HT1080 (cell line): ENCODE measurements around the gene EPN1. TPM values are rescaled to one million over a fixed set of nuclear protein-coding genes. Genes with fewer than 3 reads are reported as not detected.
A peak's percentile ranks its signal among the peaks of the same experiment; 100 is the strongest.
"Not testable (repeated sequence)": the region's sequence is repeated elsewhere in the genome, so short reads cannot be mapped to it uniquely, and the experiment has no call there.

Experiments used
- DNase-seq: peaks from one replicate; pipeline ENCODE4 v3.0.0-alpha.2; 2015; ENCODE audit warnings: low read depth
- small RNA-seq: library from RNA; depleted of rRNA; stranded (forward); fragments of <200 nt; gene quantifications from one replicate; pipeline ENCODE3, GENCODE V24; 2014
- total RNA-seq: library from RNA; depleted of rRNA; stranded (reverse); fragments of >200 nt; shearing (Covaris generic); gene quantifications from 2 replicates; pipeline ENCODE4 v1.2.3, GENCODE V29; 2014; rRNA removed

Gene EPN1
- total RNA-seq, 1 experiment from 2014 or later: 122 TPM

DNA sequence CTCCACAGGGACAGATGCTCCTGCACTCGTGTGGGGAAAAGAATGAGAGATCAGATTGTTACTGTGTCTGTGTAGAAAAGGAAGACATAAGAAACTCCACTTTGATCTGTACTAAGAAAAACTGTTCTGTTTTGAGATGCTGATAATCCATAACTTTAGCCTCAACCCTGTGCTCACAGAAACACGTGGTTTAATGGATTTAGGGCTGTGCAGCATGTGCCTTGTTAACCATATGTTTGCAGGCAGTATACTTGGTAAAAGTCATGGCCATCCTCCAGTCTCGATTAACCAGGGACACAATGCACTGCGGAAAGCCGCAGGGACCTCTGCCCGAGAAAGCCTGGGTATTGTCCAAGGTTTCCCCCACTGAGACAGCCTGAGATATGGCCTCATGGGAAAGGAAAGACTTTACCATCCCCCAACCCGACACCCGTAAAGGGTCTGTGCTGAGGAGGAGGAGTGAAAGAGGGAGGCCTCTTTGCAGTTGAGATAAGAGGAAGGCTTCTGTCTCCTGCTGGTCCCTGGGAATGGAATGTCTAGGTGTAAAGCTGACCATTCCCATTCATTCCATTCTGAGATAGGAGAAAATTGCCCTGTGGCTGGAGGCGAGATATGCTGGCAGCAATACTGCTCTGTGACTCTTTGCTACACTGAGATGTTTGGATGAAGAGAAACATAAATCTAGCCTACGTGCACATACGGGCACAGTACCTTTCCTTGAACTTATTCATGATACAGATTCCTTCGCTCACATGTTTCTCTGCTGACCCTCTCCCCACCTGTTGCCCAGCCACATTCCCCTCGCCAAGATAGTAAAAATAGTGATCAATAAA lies 43.1 kb downstream of the EPN1 start:
- DNase-seq: not testable (repeated sequence)

DNA sequence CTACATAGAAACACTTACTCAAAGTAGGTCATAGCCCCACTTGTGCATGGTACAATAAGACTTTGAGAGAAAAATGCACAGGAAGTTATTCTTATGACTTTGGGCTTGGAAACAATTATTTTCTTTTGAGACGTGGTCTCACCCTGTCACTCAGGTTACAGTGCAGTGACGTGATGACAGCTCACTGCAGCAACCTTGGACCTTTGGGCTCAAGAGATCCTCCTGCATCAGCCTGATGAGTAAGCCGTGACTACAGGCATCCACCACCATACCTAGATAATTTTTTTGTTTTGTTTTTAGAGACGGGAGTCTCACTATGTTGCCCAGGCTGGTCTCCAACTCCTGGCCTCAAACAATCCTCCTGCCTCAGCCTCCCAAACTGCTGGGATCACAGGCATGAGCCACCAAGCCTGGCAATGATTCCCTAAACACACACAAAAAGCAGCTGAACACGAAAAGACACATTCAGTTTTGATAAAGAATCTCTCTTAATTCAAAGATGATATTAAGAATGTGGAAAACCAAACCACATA lies 45.3 kb downstream of the EPN1 start:
- peak; percentile 14 for DNase-seq

DNA sequence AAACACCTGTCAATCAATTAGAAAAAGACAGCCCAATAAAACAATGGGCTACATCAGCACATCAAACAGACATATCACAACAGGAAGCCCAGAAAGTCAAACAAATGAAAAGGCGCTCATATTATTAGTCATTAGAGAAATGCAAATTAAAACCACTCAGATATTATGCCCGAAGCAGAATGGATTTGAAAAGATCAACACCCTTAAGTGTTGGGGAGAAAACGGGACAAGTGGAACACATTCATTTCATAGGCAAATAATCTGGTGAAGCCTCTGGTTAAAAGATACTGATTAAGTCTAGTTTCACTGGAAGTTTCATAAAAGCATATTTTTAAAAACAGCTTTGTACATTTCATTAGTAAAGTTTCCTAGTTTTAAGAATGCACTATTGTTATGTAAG lies 45.8 kb downstream of the EPN1 start:
- DNase-seq: no peak

DNA sequence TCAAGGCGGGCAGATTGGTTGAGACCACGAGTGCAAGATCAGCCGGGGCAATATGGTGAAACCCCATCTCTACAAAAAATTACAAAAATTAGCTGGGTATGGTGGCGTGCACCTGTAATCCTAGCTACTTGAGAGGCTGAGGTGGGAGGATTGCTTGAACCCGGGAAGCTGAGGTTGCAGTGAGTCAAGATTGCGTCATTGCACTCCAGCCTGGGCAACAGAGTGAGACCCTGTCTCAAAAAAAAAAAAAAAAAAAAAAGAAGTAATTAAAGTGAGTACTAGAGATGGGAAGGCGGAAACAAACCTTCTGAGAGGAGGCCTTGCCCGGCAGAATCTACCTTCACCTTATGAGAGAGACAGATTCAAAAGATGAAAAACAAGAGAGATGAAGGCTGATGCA lies 48.5 kb downstream of the EPN1 start:
- no peak for DNase-seq

- not testable (repeated sequence) for DNase-seq
Observed at GRCh38 chr19:55730378-55730777, 55.4 kb downstream of the EPN1 start.

DNA sequence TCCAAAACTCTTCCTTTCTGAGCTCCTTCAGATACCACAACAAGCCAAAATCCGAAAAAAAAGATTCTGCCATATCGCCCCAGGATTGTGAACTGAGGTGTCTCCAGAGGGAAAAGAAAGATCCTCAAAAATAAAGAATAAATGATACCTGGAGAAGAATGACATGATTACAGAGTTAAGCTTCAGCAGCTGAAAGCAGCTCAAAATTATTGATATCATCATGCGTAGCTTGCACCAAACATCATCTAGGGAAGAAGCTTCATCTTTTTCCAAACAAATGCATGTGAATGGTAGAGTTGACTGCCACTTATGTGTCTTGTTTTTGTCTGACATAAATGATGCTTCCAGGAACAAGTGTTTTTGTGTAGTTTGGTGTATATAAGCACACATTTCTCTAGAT lies 63.3 kb downstream of the EPN1 start, which contains the start of gene NLRP9:
Gene NLRP9, minus strand, starts transcription at position 101 of the 400 bp plus-strand sequence. Its CDS starts 28 bp downstream, at position 73.
- no peak for DNase-seq

DNA sequence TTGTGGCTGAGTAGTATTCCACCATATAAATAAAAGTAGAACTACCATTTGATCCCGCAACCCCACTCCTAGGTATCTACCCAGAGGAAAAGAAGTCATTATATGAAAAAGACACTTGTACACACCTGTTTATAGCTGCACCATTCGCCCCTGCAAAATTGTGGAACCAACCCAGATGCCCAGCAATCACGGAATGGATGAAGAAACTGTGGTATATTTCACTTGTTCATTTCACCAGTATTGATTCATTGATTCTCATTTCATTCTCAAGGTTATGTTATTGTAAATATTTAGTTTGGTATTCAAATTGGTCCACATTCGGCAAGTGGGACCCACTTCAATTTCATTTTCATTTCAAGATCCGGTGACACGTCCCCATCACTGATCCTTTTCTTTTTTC lies 75.7 kb downstream of the EPN1 start:
- no peak for DNase-seq

- no peak for DNase-seq
Observed at GRCh38 chr19:55753401-55753800, 78.4 kb downstream of the EPN1 start.

- DNase-seq: not testable (repeated sequence)
Observed at GRCh38 chr19:55756808-55757207, 81.8 kb downstream of the EPN1 start.

DNA sequence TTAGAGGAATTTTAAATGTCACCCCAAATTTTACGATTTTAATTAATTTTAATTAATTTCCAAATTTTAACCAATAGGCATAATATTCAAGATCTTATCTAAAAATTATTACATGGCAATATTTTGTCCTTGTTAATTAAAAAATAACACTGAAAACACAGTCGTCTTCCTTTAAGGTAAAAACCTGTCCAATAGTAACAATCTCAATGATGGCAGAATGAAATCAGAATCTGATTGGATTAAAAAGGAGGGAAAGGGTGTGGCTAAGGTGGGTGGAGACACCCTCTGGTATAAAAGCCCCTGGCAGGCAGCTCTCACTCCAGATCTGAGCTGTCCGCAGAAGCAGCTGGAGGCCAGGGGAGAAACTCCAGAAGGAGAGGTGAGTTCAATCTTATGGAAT lies 83.8 kb downstream of the EPN1 start, which contains the start of gene RFPL4A:
Gene RFPL4A, plus strand, starts transcription at position 301 of the 400 bp plus-strand sequence. CDS start 2,704 bp downstream, outside the sequence.
- not testable (repeated sequence) for DNase-seq

Small RNA genes lying within 50 kb of the gene (small RNA-seq; reads per million reads assigned to genes)
- gene AC010525.2: not detected

Other genes starting within 250 kb of the EPN1 start
- gene SHISA7, start 231.9 kb upstream of the EPN1 start, total RNA-seq: not detected in 2 replicates
- gene ISOC2, start 213.6 kb upstream of the EPN1 start, total RNA-seq: 82.1 and 89.8 TPM in 2 replicates
- gene C19orf85, start 210.5 kb upstream of the EPN1 start, total RNA-seq: 0.10 TPM in 1 of 2 replicates, not detected in the other
- 2.4 and 4.6 TPM in 2 replicates for gene ZNF628, start 198.6 kb upstream of the EPN1 start, total RNA-seq
- gene NAT14, start 190.0 kb upstream of the EPN1 start, total RNA-seq: 27.4 and 31.7 TPM in 2 replicates
- 0.05 and 0.07 TPM in 2 replicates for gene SSC5D, start 186.8 kb upstream of the EPN1 start, total RNA-seq
- not detected in 2 replicates for gene SBK2, start 138.1 kb upstream of the EPN1 start, total RNA-seq
- not detected in 2 replicates for gene SBK3, start 129.7 kb upstream of the EPN1 start, total RNA-seq
- 8.2 and 8.3 TPM in 2 replicates for gene ZNF579, start 94.4 kb upstream of the EPN1 start, total RNA-seq
- 6.0 and 10.0 TPM in 2 replicates for gene FIZ1, start 75.7 kb upstream of the EPN1 start, total RNA-seq
- 18.8 and 26.2 TPM in 2 replicates for gene ZNF524, start 74.9 kb upstream of the EPN1 start, total RNA-seq
- gene ZNF865, start 69.6 kb upstream of the EPN1 start, total RNA-seq: 2.2 and 3.8 TPM in 2 replicates
- gene ZNF784, start 50.7 kb upstream of the EPN1 start, total RNA-seq: 4.1 and 6.1 TPM in 2 replicates
- 16.5 and 55.3 TPM in 2 replicates for gene ZNF580, start 34.2 kb upstream of the EPN1 start, total RNA-seq
- gene ZNF581, start 31.6 kb upstream of the EPN1 start, total RNA-seq: 23.7 and 29.5 TPM in 2 replicates
- 14.0 and 17.6 TPM in 2 replicates for gene CCDC106, start 27.0 kb upstream of the EPN1 start, total RNA-seq
- 334 and 352 TPM in 2 replicates for gene U2AF2, start 20.2 kb upstream of the EPN1 start, total RNA-seq
- gene NLRP9, start 63.2 kb downstream of the EPN1 start, total RNA-seq: not detected in 2 replicates
- 0.13 and 0.18 TPM in 2 replicates for gene RFPL4A, start 83.9 kb downstream of the EPN1 start, total RNA-seq
- not detected in 2 replicates for gene RFPL4AL1, start 93.9 kb downstream of the EPN1 start, total RNA-seq
- 0.03 and 0.13 TPM in 2 replicates for gene NLRP11, start 156.8 kb downstream of the EPN1 start, total RNA-seq
- gene NLRP4, start 161.3 kb downstream of the EPN1 start, total RNA-seq: not detected in 2 replicates